Adrenal gland (tissue), 12 donors: ENCODE measurements around the gene MAML2. TPM values are rescaled to one million over a fixed set of nuclear protein-coding genes. Genes with fewer than 3 reads are reported as not detected.

Experiments used
- DNase-seq, 7 donors: peaks; one replicate each; pipeline ENCODE4 v3.0.0-alpha.2; 2019 to 2020
- H3K27ac ChIP-seq, 5 donors: fragments of 200-600 bp; sonication (generic) in 4 of 5; 1 replicate in 3 of 5; 2 replicates in 2 of 5; pipeline versions ENCODE4 v1.5.1 to v1.8.0; 2016 to 2020; ENCODE audit warnings: mild to moderate bottlenecking in 1 of 5
- H3K27me3 ChIP-seq: fragments of 200-600 bp; 2 replicates; pipeline ENCODE4 v1.8.0; 2021
- H3K36me3 ChIP-seq, 2 donors: fragments of 200-600 bp; replicated peaks in 1 of 2; 1 replicate in 1 of 2; 2 replicates in 1 of 2; pipeline versions ENCODE4 v1.5.1 to v1.8.0; 2018 to 2022
- H3K4me1 ChIP-seq, 2 donors: fragments of 200-600 bp; replicated peaks in 1 of 2; 1 replicate in 1 of 2; 2 replicates in 1 of 2; pipeline versions ENCODE4 v1.5.1 to v1.8.0; 2018 to 2021
- H3K4me3 ChIP-seq, 4 donors: fragments of 200-600 bp; sonication (generic) in 3 of 4; one replicate each; pipeline ENCODE4 v1.5.1; 2016 to 2018
- H3K9me3 ChIP-seq, 3 donors: fragments of 200-600 bp; sonication (generic) in 1 of 3; replicated peaks in 1 of 3; 1 replicate in 2 of 3; 2 replicates in 1 of 3; pipeline versions ENCODE4 v1.5.1 to v1.8.0; 2016 to 2021
- CTCF ChIP-seq, 6 experiments: fragments of 450-650 bp in 4 of 6; fragments of 200-600 bp in 2 of 6; sonication (generic) in 1 of 6; IDR thresholded peaks; 1 replicate in 5 of 6; 2 replicates in 1 of 6; pipeline versions ENCODE4 v1.5.1 to v1.8.0; 2016 to 2021; ENCODE audit warnings: antibody characterized with exemption in 6 of 6, mild to moderate bottlenecking in 2 of 6, moderate library complexity in 1 of 6
- POLR2A ChIP-seq, 2 donors: fragments of 450-650 bp; IDR thresholded peaks; one replicate each; pipeline ENCODE4 v1.6.1; 2017; ENCODE audit warnings: antibody characterized with exemption in 2 of 2, mild to moderate bottlenecking in 2 of 2, moderate library complexity in 1 of 2
- whole genome bisulfite sequencing, 4 donors: extraction: QIAGEN DNeasy Blood & Tissue Kit in 2 of 4; methylation state at CpG; one replicate each; pipeline versions ENCODE4 v1.1.5 to v1.1.7; 2013 to 2017; 5-methylcytosine and 5-hydroxymethylcytosine counted together
- intact Hi-C, 2 donors: fragments of 100-400 bp; cut with DNase I; formaldehyde crosslinking; loops; one replicate each; pipeline versions ENCODE4 v1.14.1 to v1.15.0; 2022 to 2023
- polyA plus RNA-seq, 3 donors: library from polyadenylated mRNA; stranded (reverse); fragments of 200-250 nt in 2 of 3; fragments of 350-450 nt in 1 of 3; fragmentation: Illumina TruSeq in 1 of 3; extraction: RNeasy Lipid Tissue Mini Kit (QIAGEN cat#74804) in 1 of 3; gene quantifications; one replicate each; pipeline ENCODE4 v1.2.3, GENCODE V29; 2013 to 2014
- total RNA-seq, 9 donors: library from RNA; depleted of rRNA in 4 of 9; stranded (reverse); fragments of >200 nt in 4 of 9; fragments of 120-200 nt in 1 of 9; fragmentation: NEBNext Ultra II Directional in 1 of 9; extraction: Animal tissue kit (Norgen Biotek cat#: 25700) in 1 of 9; gene quantifications; one replicate each; pipeline versions ENCODE4 v1.1.0 to v1.2.4, GENCODE V29; 2013 to 2023
- donor health status: healthy with polysubstance abuse.
- donor health status: Bipolar disorder and iron deficiency.
- donor health status: DM: yes; HTN: yes; CAD: no.
- donor health status: DM: no; HTN: no; CAD: no.
- donor health status: DM: no; HTN: no; CAD: no.
- donor health status: DM: yes; HTN: yes; CAD: no.

MAML2 gene
- total and polyA plus RNA-seq, 12 donors, result 1.4 to 19.4 (median 7.6) TPM

- H3K27me3 ChIP-seq, result no peaks in the 10 kb centered on the region
- intact Hi-C loops, result no loop called here
- no peaks in the 10 kb centered on the region for H3K9me3 ChIP-seq
- TF ChIP-seq CTCF (IDR thresholded peaks at IDR 0.05), result no peak
- TF ChIP-seq POLR2A (IDR thresholded peaks at IDR 0.05), result no peak
- H3K4me3 ChIP-seq, result no peak overlapping the region
- H3K36me3 ChIP-seq, result no peaks in the 10 kb centered on the region
- H3K27ac ChIP-seq, result peak overlapping the region in 3 of 5 donors; percentile 10 to 83 (median 70)
- no peak for DNase-seq
- peaks cover 0 to 54% of the 10 kb centered on the region in 2 donors for H3K4me1 ChIP-seq
Observed at GRCh38 chr11:96215826-96216225, 127.2 kb downstream of the MAML2 start.

GRCh38 chr11:96215110-96215782 lies 127.7 kb downstream of the MAML2 start:
- DNase-seq, result peak in 1 of 7 donors; percentile 8
- intact Hi-C loops, result no loop called here
- no peaks in the 10 kb centered on the region for H3K36me3 ChIP-seq
- WGBS, 4 donors, result 47 to 53% (median 50%) methylated on average over 7 of the region's 7 CpGs
- no peaks in the 10 kb centered on the region for H3K27me3 ChIP-seq
- H3K4me3 ChIP-seq, result no peak overlapping the region
- H3K4me1 ChIP-seq, result peaks cover 0 to 48% of the 10 kb centered on the region in 2 donors
- H3K9me3 ChIP-seq, result no peaks in the 10 kb centered on the region
- peak overlapping the region in 3 of 5 donors; percentile 10 to 83 (median 70) for H3K27ac ChIP-seq
- no peak for TF ChIP-seq POLR2A (IDR thresholded peaks at IDR 0.05)
- no peak for TF ChIP-seq CTCF (IDR thresholded peaks at IDR 0.05)

- H3K9me3 ChIP-seq, result no peaks in the 10 kb centered on the region
- intact Hi-C loops, result no loop called here
- H3K4me1 ChIP-seq, result peaks cover 0 to 43% of the 10 kb centered on the region in 2 donors
- WGBS, 4 donors, result 6 to 17% (median 12%) methylated on average over 1 of the region's 1 CpG
- no peaks in the 10 kb centered on the region for H3K36me3 ChIP-seq
- no peaks in the 10 kb centered on the region for H3K27me3 ChIP-seq
- DNase-seq, result peak in 3 of 7 donors; percentile 22 to 45 (median 32)
- H3K27ac ChIP-seq, result peak overlapping the region in 3 of 5 donors; percentile 3 to 83 (median 70)
- H3K4me3 ChIP-seq, result no peak overlapping the region
- no peak for TF ChIP-seq POLR2A (IDR thresholded peaks at IDR 0.05)
- no peak for TF ChIP-seq CTCF (IDR thresholded peaks at IDR 0.05)
Observed at GRCh38 chr11:96214777-96215109, 128.3 kb downstream of the MAML2 start.

GRCh38 chr11:96213500-96213899 lies 129.5 kb downstream of the MAML2 start:
- WGBS, 4 donors, result 41 to 59% (median 50%) methylated on average over 2 of the region's 2 CpGs
- intact Hi-C loops, result no loop called here
- no peak for DNase-seq
- Histone ChIP-seq H3K4me1 (peaks cover 0 to 42% of the 10 kb centered on the region in 2 donors), H3K27me3 (no peaks in the 10 kb centered on the region), H3K27ac (peak overlapping the region in 2 of 5 donors; percentile 15 to 42), H3K4me3 (no peak overlapping the region), H3K9me3 (no peaks in the 10 kb centered on the region), H3K36me3 (no peaks in the 10 kb centered on the region)
- TF ChIP-seq CTCF (IDR thresholded peaks at IDR 0.05), result no peak
- TF ChIP-seq POLR2A (IDR thresholded peaks at IDR 0.05), result no peak
